ENCODE results near the gene ATL3.

- TF ChIP-seq, protein P1, sequence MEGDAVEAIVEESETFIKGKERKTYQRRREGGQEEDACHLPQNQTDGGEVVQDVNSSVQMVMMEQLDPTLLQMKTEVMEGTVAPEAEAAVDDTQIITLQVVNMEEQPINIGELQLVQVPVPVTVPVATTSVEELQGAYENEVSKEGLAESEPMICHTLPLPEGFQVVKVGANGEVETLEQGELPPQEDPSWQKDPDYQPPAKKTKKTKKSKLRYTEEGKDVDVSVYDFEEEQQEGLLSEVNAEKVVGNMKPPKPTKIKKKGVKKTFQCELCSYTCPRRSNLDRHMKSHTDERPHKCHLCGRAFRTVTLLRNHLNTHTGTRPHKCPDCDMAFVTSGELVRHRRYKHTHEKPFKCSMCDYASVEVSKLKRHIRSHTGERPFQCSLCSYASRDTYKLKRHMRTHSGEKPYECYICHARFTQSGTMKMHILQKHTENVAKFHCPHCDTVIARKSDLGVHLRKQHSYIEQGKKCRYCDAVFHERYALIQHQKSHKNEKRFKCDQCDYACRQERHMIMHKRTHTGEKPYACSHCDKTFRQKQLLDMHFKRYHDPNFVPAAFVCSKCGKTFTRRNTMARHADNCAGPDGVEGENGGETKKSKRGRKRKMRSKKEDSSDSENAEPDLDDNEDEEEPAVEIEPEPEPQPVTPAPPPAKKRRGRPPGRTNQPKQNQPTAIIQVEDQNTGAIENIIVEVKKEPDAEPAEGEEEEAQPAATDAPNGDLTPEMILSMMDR (conservative IDR thresholded peaks at IDR 0.05 in 1 of 2, IDR thresholded peaks at IDR 0.05 in 1 of 2; ENCODE audit: low read depth in 1 of 2, low read length in 2 of 2): no peak
- no peak for TF ChIP-seq EZH2 (IDR thresholded peaks at IDR 0.05; ENCODE audit: low read length, missing control alignments)
Observed at GRCh38 chr11:63611395-63611747, 59.8 kb downstream of the ATL3 start.
